Measurements from ENCODE around the gene GLS.
"Not testable (repeated sequence)": the region's sequence is repeated elsewhere in the genome, so short reads cannot be mapped to it uniquely, and the experiment has no call there.

Gene GLS

GRCh38 chr2:190880378-190881083, at the start of gene GLS:
Gene GLS (plus strand): TSS chr2:190880821. CDS start chr2:190881085, 264 bp downstream.
- DNase-seq: peak; percentile 99

GRCh38 chr2:190831941-190832340, 48.7 kb upstream of the GLS start:
- DNase-seq: no peak

- no peak for DNase-seq
Observed at GRCh38 chr2:190834890-190835208, 45.8 kb upstream of the GLS start.

DNA sequence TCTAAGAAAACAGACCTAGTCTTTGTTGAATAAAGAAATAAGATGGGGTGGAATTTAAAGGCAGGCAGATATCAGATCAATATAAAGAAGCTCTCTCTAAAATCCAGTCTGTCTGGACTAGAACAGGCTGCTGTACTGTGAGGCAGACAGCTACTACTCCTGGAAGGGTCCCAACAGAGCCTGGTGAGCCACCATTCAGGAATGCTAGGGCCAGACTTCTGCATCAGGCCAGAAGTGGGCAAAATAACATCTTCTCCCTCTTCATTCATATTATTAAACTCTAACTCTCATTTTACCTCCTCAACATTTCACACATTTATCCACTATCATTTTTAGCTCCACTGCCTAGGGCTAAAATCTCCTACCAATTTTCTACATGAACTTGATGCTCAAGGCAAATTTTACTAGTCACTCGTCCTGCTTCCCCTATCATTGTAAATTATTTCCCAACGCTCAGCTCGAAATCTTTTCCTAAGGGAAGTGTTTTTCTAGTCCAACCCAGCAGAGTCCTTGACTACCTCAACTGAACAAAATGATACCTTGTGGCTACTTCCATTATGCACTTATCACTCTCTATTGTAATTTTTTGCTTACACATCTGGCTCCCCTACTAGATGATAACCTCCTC, 45.2 kb upstream of the GLS start:
- DNase-seq: no peak

DNA sequence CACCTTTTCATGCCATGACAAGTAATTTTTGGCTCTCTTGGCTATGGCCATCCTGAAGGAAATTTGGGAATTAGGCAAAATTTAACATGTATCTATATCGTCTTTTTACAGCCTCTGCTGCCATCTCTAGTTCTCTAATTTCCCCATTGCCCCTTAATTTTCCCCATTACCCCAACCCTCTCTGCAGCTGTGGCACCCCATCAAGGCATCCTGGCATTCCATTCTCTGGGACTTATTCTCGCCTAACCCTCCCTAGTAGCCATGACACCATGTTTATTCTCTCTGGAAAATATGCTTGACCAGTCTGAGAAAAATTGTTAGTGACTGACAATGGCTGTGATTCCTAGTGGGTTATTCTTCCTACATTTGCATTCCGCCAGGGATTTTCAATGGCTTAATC, 43.9 kb upstream of the GLS start:
- DNase-seq: no peak

DNA sequence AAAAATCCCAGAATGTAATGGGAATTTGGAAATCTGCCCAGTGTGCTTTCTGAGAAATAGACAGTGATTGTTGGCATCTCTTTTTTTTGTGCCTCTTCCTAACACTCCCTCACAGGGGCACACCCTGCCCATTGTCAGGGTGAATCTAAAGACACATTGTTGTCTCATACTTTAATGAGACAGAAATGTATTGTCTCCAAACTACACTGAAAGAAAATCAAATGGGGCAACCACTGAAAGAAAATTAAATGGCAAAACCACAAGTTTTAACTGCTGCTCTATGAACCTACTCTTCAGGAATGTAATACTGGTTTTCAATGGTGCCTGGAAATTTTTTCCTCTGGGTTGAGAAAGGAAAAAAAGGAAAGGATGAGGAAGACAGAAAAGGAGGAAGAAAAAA, 43.2 kb upstream of the GLS start:
- no peak for DNase-seq

GRCh38 chr2:190837952-190838361, 42.7 kb upstream of the GLS start:
- no peak for DNase-seq

- DNase-seq: no peak
Observed at GRCh38 chr2:190838492-190838910, 42.1 kb upstream of the GLS start.

- DNase-seq: no peak
Observed at GRCh38 chr2:190840569-190841172, 40.0 kb upstream of the GLS start.

- no peak for DNase-seq
Observed at GRCh38 chr2:190841707-190842505, 38.7 kb upstream of the GLS start.

- DNase-seq: no peak
Observed at GRCh38 chr2:190842606-190843104, 38.0 kb upstream of the GLS start.

DNA sequence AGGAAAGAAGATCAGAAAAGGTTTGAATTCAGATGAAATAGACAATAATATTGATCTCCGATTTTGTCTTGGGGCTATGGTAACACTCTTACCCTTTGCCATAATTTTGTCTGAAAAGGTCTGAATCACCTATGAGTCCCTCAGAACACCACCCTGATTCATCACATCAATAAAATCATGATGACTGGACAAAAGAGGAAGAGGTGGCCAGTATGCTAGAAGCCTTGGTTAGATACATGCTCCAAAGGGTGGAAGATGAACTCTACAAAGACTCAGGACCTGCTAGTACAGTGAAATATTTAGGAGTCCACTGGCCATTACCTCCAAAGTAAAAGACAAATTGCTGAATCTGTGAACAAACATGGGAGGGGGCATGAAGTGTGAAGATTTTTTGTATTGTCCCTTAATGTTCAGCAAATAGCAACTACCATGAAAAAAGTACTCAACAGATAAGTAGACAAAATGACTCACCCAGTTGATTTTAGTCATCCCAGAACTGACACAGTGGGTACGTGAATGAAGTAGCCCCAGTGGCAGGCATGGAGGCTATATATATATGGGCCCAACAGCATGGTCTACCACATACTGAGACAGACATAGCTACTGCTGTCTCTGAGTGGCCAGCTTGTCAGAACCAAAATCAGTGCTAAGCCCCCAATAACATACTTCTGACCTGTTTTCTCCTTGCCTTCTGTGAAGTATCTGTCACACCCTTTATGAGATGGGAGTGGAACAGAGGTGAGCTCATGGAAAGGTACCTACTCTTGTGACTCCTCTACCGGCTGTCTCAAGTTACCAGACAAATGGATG, 36.5 kb upstream of the GLS start:
- no peak for DNase-seq

DNA sequence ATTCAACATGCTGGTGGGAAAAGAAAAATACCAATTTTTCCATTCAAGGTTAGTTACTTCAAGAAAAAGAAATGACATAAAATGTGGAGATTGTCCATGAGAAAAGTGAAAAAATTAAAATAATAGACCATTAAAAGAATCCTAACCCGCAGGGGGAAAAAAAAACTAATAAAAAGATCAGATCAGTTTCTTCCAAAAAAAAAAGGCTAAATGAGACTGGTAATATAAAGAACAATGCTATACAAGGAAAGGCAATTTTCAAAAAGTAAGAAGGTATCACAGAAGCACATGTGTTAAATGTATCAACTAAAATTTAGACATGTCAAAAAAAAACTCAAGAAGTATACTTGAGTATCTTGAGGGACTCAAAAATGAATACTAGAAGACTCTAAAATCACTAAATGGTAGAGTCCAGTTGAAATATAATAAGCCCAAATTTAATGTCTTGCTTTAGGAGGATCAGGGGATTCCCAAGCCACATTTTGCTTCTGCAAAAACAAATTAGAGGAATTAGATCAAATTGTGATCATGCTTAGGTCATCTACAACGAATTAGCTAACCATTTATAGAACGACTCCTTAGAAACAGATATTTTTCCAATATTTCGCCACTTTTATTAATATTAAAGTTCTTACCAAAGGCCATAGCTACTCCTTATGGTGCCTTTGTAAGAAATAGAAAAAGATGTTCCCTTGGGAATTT, 35.8 kb upstream of the GLS start:
- no peak for DNase-seq

DNA sequence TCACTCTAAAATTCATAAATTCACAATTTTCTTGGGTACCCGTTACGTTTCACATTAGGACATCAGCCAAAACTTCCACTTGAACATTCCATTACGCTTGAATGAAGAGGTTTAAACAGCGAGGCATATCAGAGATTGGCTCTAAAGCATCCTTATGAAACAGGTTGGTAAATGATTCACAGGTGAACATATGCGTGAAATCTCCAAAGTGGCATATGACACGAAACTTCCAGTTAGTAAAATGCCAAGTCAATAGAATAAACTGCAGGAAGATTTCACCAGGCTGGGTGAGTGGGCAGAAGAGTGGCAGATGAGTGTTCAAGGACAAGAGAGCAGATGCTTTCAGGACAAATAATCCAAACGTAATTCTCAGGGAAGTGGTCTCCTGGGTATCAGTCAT, 33.9 kb upstream of the GLS start:
- no peak for DNase-seq

DNA sequence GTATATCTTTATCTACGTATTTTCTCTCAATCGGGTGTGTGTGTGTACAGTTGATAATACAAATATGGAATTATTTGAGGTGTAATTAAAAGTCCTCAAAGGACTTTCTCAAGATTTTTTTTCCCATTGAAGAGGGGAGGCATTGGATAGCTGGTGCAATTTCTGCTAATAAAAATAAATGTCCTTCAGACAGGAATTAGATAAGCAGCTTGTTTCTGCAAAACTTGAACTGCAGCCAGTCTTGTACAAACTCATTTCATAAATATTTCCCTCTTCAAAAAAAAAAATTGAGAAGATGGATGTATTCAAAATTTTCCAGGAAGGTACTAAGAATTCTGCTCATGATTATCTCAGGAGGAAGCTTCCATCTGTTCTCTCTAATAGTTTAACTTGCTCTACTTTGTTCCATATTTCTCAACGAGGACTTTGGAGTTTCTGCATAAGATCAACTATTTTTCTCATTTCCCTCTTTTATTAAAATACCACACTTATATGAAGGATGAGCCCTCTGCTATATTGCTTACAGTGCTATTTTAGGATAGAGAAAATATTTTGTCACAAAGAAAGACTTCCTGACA, 33.0 kb upstream of the GLS start:
- no peak for DNase-seq

DNA sequence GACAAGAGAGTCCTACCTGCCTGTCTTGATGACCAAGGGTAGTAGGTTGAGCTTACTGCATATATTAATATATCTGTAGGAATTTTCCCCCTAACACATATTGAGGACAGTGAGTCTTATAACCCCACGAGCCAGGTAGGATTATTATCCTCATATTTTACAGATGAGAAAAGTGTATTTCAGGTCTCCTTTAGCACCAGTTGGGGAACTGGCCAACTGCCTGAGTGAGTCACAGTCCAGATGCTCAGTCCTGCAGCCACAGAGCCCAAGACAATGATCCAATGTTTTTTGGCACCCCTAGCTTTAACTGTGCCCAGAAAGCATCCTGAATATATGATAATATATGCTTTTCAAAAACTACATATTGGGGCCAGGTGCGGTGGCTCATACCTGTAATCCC, 30.8 kb upstream of the GLS start:
- no peak for DNase-seq

- DNase-seq: not testable (repeated sequence)
Observed at GRCh38 chr2:190853022-190853421, 27.6 kb upstream of the GLS start.

GRCh38 chr2:190853531-190854383, 26.9 kb upstream of the GLS start:
- DNase-seq: no peak

DNA sequence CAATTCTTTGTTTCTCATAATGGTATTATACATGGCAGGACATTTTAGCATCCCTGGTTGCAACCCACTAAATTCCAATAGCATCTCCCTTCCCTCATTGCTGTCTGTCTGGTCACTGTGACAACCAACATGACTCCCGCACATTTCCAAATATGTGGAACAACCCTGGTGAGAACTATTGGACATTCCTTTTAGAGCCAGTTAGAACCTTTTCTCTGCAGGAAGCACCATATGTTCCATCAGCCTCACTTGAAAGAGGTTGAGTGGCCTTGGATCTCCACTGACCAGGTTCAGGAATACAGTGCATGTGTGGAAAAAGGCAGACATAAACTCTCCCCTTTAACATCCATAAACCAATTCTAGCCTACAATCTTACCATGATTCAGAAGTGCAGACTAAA, 25.9 kb upstream of the GLS start:
- no peak for DNase-seq

- no peak for DNase-seq
Observed at GRCh38 chr2:190855245-190855644, 25.4 kb upstream of the GLS start.

DNA sequence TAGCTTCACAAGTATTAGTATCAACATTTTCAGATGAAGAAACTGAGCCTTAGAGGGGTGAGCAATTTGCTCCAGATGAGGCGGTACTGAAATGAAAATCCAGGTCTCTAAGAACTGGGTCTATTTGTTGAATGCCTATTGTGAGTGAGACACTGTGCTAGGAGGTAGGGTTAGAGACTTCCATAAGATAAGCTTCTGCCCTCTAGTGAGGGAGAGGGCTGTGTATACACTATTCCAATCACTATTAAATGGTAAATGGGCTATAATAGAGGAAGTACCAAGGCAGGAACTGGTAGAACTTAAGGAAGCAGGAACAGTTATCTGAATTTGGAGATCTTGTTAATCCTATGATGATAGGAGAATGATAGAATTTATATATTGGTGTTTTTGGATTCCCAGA, 23.6 kb upstream of the GLS start:
- no peak for DNase-seq

All from NCI-H2227 treated with DMSO at 0.1 percent for 48 hours (cell line).